Measurements from ENCODE around the gene NCMAP.
"Not testable (repeated sequence)": the region's sequence is repeated elsewhere in the genome, so short reads cannot be mapped to it uniquely, and the experiment has no call there.

NCMAP gene, protein sequence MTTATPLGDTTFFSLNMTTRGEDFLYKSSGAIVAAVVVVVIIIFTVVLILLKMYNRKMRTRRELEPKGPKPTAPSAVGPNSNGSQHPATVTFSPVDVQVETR

DNA sequence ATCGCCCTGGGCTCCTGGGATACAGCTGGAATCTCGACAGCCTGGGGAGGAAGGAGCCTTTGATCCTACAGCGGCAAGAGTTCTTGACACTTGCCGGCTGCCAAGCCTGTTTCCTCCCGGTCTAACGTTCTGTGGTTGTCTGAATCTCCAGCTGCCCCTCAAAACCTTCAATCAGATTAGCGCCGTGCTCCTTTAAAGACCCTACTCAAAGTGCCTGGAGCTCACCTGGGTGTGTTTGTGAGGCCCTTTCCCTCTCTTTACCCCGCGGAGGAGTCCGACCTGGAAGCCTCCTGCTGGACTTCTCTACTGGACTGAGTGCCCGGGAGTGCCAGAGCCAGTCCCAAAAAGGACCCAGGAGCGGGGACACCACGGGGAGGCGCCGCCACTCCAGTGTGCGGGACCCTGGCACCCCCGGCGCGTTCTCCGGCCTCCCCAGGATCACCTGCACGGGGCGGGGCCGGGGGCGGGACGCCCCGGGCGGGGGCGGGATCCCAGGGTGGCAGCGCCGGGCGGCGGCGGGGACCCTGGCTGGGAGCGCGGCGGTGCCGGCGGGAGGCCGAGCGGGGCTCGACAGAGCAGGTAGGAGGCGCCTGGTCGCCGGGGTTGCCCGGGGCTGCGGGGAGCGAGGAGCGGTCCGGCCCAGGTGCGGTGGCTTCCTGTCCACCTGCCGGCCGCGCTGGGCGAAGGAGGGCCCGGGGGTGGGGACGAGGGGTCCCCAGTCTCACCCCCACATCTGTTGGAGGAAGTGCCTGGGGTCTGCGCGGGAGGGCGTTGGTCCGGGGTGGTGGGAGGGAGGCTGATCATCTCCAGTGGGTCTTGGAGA, at the start of gene NCMAP:
Gene NCMAP, plus strand, starts transcription at position 497 of the 823 bp plus-strand sequence. CDS start 39,344 bp downstream, outside the sequence.
- no peak for DNase-seq (ENCODE audit: low spot score)

GRCh38 chr1:24506691-24507381, 49.1 kb upstream of the NCMAP start:
- DNase-seq (ENCODE audit: low spot score): no peak

DNA sequence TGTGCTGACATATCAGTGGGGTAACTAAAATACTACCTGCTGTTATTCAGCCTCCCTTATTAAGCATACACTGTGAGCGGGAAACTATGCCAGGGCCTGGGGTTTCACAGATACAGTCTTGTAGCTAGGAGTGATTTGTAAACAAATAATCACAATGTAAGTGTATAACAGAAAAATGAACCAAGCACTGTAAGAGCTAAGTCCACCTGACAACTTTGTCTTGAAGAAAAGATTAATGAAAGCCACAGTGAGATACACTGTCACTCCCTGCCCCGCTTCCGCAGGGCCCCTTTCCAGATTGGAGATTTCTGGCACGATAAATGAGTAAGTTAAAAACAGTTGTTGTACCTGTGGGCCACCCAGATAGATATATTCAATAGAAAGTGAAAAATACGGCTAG, 48.5 kb upstream of the NCMAP start:
- DNase-seq (ENCODE audit: low spot score): no peak

DNA sequence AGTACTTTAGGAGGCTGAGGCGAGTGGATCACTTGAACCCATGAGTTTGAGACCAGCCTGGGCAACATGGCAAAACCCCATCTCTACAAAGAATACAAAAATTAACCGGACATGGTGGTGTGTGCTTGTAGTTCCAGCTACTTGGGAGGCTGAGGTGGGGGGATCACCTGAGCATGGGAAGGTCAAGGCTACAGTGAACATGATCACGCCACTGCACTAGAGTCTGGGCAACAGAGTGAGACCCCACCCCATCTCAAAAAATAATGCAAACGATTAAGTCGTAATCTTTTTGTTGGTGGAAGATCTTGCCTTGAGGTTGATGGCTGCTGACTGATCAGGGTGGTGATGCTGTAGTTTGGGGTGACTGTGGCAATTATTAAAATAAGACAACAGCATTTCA, 47.0 kb upstream of the NCMAP start:
- DNase-seq (ENCODE audit: low spot score): no peak

GRCh38 chr1:24513706-24514105, 42.2 kb upstream of the NCMAP start:
- no peak for DNase-seq (ENCODE audit: low spot score)

GRCh38 chr1:24514946-24515345, 40.9 kb upstream of the NCMAP start:
- DNase-seq (ENCODE audit: low spot score): no peak

- DNase-seq (ENCODE audit: low spot score): not testable (repeated sequence)
Observed at GRCh38 chr1:24515671-24516209, 40.1 kb upstream of the NCMAP start.

DNA sequence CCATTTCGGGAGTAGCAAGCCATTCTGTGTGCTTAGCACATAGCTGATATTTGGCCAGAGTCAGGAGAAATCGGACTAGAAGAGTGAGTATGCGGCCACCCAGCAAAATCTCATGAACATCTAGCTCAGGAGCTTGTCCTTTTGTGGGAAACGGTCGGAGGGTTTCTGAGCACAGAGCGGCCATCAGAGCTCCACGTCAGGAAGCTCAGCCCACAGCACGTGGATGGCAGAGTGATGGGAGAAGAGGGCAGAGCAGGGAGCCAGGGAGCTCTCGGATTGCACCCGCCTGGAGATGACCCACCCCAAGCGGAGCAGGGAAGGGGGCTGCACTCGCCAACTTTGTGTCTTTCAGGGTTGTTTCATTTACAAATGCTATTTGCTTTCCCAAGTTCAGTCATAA, 39.4 kb upstream of the NCMAP start:
- DNase-seq (ENCODE audit: low spot score): no peak

- no peak for DNase-seq (ENCODE audit: low spot score)
Observed at GRCh38 chr1:24517898-24518297, 38.0 kb upstream of the NCMAP start.

- not testable (repeated sequence) for DNase-seq (ENCODE audit: low spot score)
Observed at GRCh38 chr1:24520282-24520681, 35.6 kb upstream of the NCMAP start.

DNA sequence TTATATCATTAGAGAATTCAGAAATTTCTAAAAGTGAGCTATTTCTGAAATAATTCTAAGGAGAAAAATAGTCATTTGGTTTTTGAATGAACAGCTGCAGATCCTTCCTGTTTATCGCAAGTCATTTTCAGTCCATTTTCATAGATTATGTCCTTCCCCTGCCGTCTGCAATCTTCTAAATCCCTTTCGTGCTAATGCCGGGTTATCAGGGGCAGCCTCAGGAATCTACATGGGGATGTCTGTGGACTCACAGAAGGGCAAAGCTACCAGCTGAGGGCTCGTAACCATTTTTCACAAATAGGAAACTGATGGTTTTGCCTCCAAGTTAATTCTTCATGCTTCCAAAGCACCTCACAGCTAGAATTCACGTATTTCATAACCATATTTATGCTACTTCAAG, 30.3 kb upstream of the NCMAP start:
- DNase-seq (ENCODE audit: low spot score): no peak

- no peak for DNase-seq (ENCODE audit: low spot score)
Observed at GRCh38 chr1:24526045-24526444, 29.8 kb upstream of the NCMAP start.

- DNase-seq (ENCODE audit: low spot score): no peak
Observed at GRCh38 chr1:24526940-24527542, 28.8 kb upstream of the NCMAP start.

DNA sequence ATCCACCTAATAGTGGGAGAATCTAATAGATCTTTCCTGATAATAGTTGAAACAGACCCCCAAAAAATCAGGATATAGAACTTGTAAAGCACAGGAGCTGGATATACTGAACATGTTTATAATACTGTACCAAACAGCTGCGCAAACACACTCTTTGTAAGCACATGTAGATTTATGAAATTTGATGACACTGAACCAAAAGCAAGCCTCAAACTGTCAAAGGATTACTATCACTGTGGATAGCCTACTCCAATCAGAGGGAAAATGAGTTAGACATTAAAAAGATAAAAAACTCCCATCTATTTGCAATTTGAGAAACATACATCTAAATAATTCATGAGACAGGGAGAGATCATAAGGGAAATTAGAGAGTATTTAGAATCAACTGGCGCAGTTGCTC, 27.1 kb upstream of the NCMAP start:
- DNase-seq (ENCODE audit: low spot score): no peak

GRCh38 chr1:24529292-24529691, 26.6 kb upstream of the NCMAP start:
- DNase-seq (ENCODE audit: low spot score): not testable (repeated sequence)

DNA sequence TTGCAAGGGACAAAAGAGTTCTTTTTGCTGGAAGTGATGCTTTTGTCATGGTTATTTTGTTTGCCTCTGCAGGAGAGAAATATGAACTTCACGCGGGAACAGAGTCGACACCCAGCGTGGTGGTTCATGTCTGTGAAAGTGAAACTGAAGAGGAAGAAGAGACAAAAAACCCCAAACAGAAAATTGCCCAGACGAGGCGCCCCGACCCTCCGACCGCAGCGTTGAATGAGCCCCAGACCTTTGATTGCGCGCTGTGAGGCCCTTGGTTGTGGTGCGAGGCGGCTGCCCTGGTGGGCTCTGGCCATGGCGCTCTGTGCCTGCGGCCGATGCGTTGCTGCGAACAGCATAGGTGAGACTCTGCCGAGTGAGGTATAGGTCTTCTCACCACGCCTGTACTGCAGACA, 20.9 kb upstream of the NCMAP start:
- no peak for DNase-seq (ENCODE audit: low spot score)

GRCh38 chr1:24535778-24536177, 20.1 kb upstream of the NCMAP start:
- DNase-seq (ENCODE audit: low spot score): no peak

DNA sequence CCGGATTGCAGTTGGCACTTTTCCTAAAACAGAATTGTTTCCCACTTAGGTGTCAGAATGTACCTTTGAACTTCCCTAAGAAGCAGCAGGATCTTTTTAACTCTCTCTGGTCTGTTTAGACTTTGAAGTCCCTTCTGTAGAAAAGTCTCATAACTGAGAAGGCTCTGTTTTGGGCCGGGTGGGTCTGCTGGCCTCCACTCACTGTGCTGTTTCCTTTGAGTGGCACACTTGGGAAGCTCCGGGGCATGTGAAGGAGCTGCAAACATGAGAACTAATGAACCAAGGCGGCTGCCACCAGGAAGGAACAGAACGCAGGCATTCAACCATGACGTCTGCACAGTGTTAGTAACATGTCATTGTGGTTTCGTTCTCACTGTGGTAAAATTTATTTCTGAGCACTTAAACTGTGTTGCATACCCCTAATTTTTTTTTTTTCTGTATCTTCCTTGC, 19.5 kb upstream of the NCMAP start:
- no peak for DNase-seq (ENCODE audit: low spot score)

DNA sequence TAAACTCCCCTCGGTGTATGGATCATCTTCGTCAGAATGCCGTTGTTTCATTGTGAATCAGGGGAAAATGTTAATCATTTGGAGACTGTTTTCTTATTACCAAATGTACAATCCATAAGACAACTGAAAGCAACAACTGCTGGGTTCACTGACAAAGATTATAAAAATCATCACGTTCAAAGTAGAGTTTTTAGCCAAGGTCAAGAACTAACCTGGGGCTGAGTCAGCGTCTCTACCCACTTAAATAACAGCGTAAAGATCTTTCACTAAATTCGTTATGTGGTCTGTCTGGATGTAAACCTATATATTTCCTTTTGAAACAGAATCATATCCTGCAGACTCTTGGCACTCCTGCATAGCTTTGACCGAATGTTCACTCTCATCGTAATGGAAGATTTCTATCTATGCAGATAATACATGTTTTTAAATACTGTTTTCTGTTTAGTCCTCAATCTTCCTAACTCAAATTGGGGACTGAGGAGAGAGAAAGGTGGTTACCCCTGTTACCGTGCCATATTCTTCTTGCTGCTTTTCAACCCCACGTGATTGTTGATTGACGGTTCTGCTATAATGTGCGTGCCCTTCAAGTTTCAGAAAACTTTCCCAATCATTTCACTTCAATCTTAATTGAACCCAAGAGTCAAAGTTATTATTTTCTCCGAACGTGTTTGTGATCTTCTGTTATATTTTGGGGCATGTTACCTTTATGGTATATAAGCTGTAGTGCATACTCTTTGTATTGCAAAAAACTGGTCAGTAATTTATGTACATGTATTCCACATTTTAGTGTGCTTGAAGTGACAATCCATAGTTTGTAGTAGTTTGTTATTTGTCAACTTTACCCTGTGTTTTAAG, 15.6 kb upstream of the NCMAP start:
- DNase-seq (ENCODE audit: low spot score): no peak

GRCh38 chr1:24540906-24541710, 14.8 kb upstream of the NCMAP start:
- DNase-seq (ENCODE audit: low spot score): no peak
